OCI-LY3 (cell line): ENCODE results near the gene SELENOM.

Experiments
- H2AFZ ChIP-seq: fragments of 200-600, 300-600 bp; shearing (Covaris generic); 2 replicates; pipeline ENCODE4 v1.6.0; 2014; ENCODE audit warnings: antibody characterized with exemption, low read depth, low read length
- H3K27ac ChIP-seq: fragments of 200-600, 300-600 bp; sonication (generic); 2 replicates; pipeline ENCODE4 v1.5.1; 2014; ENCODE audit warnings: mild to moderate bottlenecking, low read length, moderate library complexity, mixed read lengths
- H3K27me3 ChIP-seq: fragments of 200-600, 300-600 bp; sonication (generic); 2 replicates; pipeline ENCODE4 v1.6.1; 2014; ENCODE audit warnings: low read depth, low read length, mixed read lengths
- H3K36me3 ChIP-seq: fragments of 200-600, 300-600 bp; sonication (generic); replicated peaks from 2 replicates; pipeline ENCODE3; 2014; ENCODE audit warnings: low read depth, low read length, mixed read lengths
- H3K4me1 ChIP-seq: fragments of 300-600, 200-600 bp; sonication (generic); 2 replicates; pipeline ENCODE4 v1.6.1; 2014; ENCODE audit warnings: low read length, mixed read lengths
- H3K4me2 ChIP-seq: fragments of 200-600, 300-600 bp; sonication (generic); 2 replicates; pipeline ENCODE4 v1.6.1; 2014; ENCODE audit warnings: low read length, mixed read lengths
- H3K4me3 ChIP-seq: fragments of 300-600, 200-600 bp; sonication (generic); 2 replicates; pipeline ENCODE4 v1.5.1; 2014; ENCODE audit warnings: antibody characterized with exemption, mild to moderate bottlenecking, low read length, moderate library complexity
- H3K79me2 ChIP-seq: fragments of 300-600, 200-600 bp; shearing (Covaris generic); 2 replicates; pipeline ENCODE4 v1.6.1; 2014; ENCODE audit warnings: mild to moderate bottlenecking, low read length, mixed read lengths
- H3K9ac ChIP-seq: fragments of 300-600, 200-600 bp; shearing (Covaris generic); 2 replicates; pipeline ENCODE4 v1.6.0; 2014; ENCODE audit warnings: mild to moderate bottlenecking, low read length, moderate library complexity
- H3K9me3 ChIP-seq: fragments of 200-600, 300-600 bp; shearing (Covaris generic); 2 replicates; pipeline ENCODE4 v1.6.1; 2014; ENCODE audit warnings: low read length, mixed read lengths; ENCODE audit not compliant: insufficient read depth
- H4K20me1 ChIP-seq: fragments of 200-600, 300-600 bp; sonication (generic); 2 replicates; pipeline ENCODE4 v1.6.1; 2016; ENCODE audit warnings: low read length, mixed read lengths; ENCODE audit not compliant: insufficient read depth
- EZH2phosphoT487 ChIP-seq: fragments of 200-600 bp; shearing (Covaris generic); IDR thresholded peaks from 2 replicates; pipeline ENCODE4 v1.6.1; 2018; ENCODE audit warnings: antibody characterized with exemption, mixed run types, low read depth
- TF ChIP-seq, protein P1 (sequence below): fragments of 200-600, 300-600 bp; sonication (generic); IDR thresholded peaks from 2 replicates; pipeline ENCODE4 v1.5.1; 2014; ENCODE audit warnings: antibody characterized with exemption, low read length, low read depth

The SELENOM gene

DNA sequence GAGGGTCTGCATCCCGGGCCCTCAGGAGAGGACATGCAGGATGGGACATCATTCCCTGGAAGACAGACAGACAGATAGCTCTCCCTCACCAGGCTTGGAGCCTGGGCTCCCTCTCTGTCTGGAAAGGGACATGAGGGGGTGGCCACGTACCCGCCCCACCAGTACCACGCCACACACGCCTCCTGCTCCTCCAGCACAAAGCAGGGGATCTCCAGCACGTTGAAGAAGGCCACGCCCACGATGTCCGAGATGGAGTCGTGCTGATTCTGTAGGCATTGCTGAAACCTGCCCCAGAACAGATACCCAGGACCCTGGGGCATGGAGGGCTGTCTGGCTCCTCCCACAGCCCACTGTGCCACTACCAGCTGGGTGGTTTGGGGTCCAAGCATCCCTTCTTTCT, 30.8 kb upstream of the SELENOM start:
- H3K9ac ChIP-seq: no peak overlapping the region
- H4K20me1 ChIP-seq: no peaks in the 10 kb centered on the region
- 0 out of 2 replicates have a peak, but pooled peaks cover 5% of the 10 kb centered on the region for H3K4me1 ChIP-seq
- TF ChIP-seq, protein P1, sequence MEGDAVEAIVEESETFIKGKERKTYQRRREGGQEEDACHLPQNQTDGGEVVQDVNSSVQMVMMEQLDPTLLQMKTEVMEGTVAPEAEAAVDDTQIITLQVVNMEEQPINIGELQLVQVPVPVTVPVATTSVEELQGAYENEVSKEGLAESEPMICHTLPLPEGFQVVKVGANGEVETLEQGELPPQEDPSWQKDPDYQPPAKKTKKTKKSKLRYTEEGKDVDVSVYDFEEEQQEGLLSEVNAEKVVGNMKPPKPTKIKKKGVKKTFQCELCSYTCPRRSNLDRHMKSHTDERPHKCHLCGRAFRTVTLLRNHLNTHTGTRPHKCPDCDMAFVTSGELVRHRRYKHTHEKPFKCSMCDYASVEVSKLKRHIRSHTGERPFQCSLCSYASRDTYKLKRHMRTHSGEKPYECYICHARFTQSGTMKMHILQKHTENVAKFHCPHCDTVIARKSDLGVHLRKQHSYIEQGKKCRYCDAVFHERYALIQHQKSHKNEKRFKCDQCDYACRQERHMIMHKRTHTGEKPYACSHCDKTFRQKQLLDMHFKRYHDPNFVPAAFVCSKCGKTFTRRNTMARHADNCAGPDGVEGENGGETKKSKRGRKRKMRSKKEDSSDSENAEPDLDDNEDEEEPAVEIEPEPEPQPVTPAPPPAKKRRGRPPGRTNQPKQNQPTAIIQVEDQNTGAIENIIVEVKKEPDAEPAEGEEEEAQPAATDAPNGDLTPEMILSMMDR: no peak
- TF ChIP-seq EZH2phosphoT487: no peak
- H3K27me3 ChIP-seq: peaks cover 9% of the 10 kb centered on the region; the same call in 1 of the 2 replicates
- no peak overlapping the region for H3K4me2 ChIP-seq
- no peak overlapping the region for H2AFZ ChIP-seq
- no peak overlapping the region for H3K4me3 ChIP-seq
- H3K79me2 ChIP-seq: no peaks in the 10 kb centered on the region
- H3K9me3 ChIP-seq: no peaks in the 10 kb centered on the region
- H3K36me3 ChIP-seq: no peaks in the 10 kb centered on the region
- H3K27ac ChIP-seq: no peak overlapping the region

DNA sequence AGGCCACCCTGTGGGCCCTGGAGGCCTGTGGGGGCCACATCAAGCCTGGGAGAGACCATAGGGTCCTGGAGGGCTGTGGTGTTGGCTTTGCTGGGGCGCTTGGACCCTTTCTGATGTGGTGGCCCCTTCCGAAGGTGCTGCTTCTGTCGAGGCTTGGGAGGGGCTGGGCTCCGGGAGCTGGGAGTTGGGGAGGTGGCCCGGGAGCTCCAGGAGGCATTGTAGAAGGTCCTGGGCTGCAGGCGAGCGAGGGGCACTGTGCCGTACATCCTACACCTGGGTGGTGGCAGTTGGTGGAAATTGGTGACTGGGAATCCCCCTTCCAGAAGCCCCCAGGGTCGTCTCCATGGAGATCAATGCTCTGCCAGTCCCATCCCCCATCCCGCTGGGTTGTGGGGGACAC, 30.4 kb upstream of the SELENOM start:
- Histone ChIP-seq H3K9me3 (no peaks in the 10 kb centered on the region), H3K79me2 (no peaks in the 10 kb centered on the region), H3K27ac (no peak overlapping the region), H3K4me1 (0 out of 2 replicates have a peak, but pooled peaks cover 5% of the 10 kb centered on the region), H2AFZ (no peak overlapping the region), H3K4me2 (no peak overlapping the region), H3K4me3 (no peak overlapping the region), H4K20me1 (no peaks in the 10 kb centered on the region), H3K36me3 (no peaks in the 10 kb centered on the region), H3K27me3 (peaks cover 9% of the 10 kb centered on the region; the same call in 1 of the 2 replicates), H3K9ac (no peak overlapping the region)
- TF ChIP-seq, protein P1: no peak
- no peak for TF ChIP-seq EZH2phosphoT487

DNA sequence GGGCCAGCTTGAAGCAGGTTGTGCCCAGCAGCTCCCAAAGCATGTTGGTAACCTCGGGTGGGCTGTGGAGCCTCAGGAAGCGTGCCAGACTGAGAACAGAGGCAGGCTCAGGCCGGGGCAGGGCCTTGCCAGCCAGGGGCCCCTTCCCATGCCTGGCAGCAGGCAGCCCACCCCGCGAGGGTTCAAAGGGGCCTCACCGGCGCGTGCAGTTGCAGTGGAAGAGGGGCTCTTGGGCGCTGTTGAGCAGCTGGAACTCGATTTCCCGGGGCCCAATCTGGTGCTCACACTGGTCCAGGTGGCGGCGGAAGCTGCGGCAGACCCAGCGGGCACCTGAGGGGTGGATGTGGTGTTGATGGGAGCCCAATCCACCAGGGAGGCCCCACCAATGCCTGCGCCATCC, 29.3 kb upstream of the SELENOM start:
- Histone ChIP-seq H3K79me2 (no peaks in the 10 kb centered on the region), H3K4me3 (no peak overlapping the region), H2AFZ (no peak overlapping the region), H3K4me2 (no peak overlapping the region), H3K9ac (no peak overlapping the region), H3K27ac (no peak overlapping the region), H3K27me3 (peaks cover 9% of the 10 kb centered on the region; the same call in 1 of the 2 replicates), H3K9me3 (no peaks in the 10 kb centered on the region), H4K20me1 (no peaks in the 10 kb centered on the region), H3K36me3 (no peaks in the 10 kb centered on the region), H3K4me1 (0 out of 2 replicates have a peak, but pooled peaks cover 5% of the 10 kb centered on the region)
- no peak for TF ChIP-seq EZH2phosphoT487
- TF ChIP-seq, protein P1: no peak

DNA sequence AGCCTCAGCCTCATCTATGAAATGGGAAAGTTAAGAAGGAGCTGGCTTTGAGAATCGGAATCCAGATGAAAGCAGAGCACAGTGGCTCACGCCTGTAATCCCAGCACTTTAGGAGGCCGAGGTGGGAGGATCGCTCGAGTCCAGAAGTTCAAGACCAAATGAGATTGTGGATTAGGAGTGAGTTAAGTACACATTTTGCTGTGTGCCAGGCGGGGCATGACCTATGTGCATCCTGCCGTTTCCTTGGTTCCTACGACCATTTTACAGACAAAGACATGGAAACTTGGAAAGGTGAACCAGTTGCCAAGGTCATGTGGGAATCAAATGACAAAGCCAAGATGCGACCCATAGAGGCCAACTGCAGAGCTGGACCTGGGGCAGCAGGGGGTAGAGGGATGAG, 28.8 kb upstream of the SELENOM start:
- H3K27ac ChIP-seq: no peak overlapping the region
- H4K20me1 ChIP-seq: no peaks in the 10 kb centered on the region
- no peaks in the 10 kb centered on the region for H3K9me3 ChIP-seq
- no peak for TF ChIP-seq EZH2phosphoT487
- TF ChIP-seq, protein P1: no peak
- no peak overlapping the region for H2AFZ ChIP-seq
- H3K36me3 ChIP-seq: no peaks in the 10 kb centered on the region
- H3K79me2 ChIP-seq: no peaks in the 10 kb centered on the region
- peaks cover 9% of the 10 kb centered on the region; the same call in 1 of the 2 replicates for H3K27me3 ChIP-seq
- H3K4me2 ChIP-seq: no peak overlapping the region
- H3K9ac ChIP-seq: no peak overlapping the region
- H3K4me1 ChIP-seq: 0 out of 2 replicates have a peak, but pooled peaks cover 5% of the 10 kb centered on the region
- H3K4me3 ChIP-seq: no peak overlapping the region
